Measurements from ENCODE around the gene DUSP16. TPM values are rescaled to one million over a fixed set of nuclear protein-coding genes. Genes with fewer than 3 reads are reported as not detected.

The DUSP16 gene
- total RNA-seq, 1 experiment from 2014 or later, result 10.6 TPM

DNA sequence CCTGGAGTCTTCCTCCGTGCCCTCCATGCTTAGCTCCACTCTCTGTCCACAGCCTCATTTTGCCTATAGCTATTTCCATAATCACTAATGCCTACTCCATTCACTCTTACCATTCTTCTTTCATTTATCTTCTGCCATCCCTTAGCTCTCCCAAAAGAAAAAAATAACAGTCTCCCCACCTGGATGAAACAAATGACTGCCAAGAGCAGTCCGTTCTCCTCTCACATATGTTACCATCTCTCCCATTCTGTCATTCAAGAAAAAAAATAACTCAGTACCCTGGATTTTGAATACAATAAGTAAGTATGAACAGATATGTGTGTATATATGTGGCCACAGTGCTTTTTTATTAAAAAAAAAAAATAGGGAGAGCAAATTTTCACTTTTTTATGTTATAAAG, 13.2 kb downstream of the DUSP16 start:
- Histone ChIP-seq H3K27ac (ENCODE audit: low read depth, low read length, poor library complexity, severe bottlenecking) (no peak overlapping the region), H3K36me3 (ENCODE audit: insufficient read depth, low read length, poor library complexity, severe bottlenecking) (no peaks in the 10 kb centered on the region), H3K27me3 (replicated peaks; ENCODE audit: insufficient read depth, low read depth, low read length, poor library complexity) (no peaks in the 10 kb centered on the region), H3K4me3 (ENCODE audit: low read depth, low read length, poor library complexity, severe bottlenecking) (no peak overlapping the region), H3K9me3 (ENCODE audit: low read depth, low read length, poor library complexity, severe bottlenecking) (no peaks in the 10 kb centered on the region), H3K4me1 (ENCODE audit: insufficient read depth, low read length, poor library complexity, severe bottlenecking) (no peaks in the 10 kb centered on the region)
- BruUV-seq (replicated peaks), result no TSS peak
- POLR2A ChIA-PET (ENCODE audit: low non-redundant PET), result no interaction called here
- no peak for TF ChIP-seq EZH2 (IDR thresholded peaks at IDR 0.05; ENCODE audit: borderline replicate concordance, low read depth, low read length, poor library complexity, severe bottlenecking)
- TF ChIP-seq, protein P1, sequence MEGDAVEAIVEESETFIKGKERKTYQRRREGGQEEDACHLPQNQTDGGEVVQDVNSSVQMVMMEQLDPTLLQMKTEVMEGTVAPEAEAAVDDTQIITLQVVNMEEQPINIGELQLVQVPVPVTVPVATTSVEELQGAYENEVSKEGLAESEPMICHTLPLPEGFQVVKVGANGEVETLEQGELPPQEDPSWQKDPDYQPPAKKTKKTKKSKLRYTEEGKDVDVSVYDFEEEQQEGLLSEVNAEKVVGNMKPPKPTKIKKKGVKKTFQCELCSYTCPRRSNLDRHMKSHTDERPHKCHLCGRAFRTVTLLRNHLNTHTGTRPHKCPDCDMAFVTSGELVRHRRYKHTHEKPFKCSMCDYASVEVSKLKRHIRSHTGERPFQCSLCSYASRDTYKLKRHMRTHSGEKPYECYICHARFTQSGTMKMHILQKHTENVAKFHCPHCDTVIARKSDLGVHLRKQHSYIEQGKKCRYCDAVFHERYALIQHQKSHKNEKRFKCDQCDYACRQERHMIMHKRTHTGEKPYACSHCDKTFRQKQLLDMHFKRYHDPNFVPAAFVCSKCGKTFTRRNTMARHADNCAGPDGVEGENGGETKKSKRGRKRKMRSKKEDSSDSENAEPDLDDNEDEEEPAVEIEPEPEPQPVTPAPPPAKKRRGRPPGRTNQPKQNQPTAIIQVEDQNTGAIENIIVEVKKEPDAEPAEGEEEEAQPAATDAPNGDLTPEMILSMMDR (conservative IDR thresholded peaks at IDR 0.05; ENCODE audit: low read depth, low read length), result no peak
- no peak for DNase-seq (ENCODE audit: low spot score)
- CTCF ChIA-PET, result no interaction called here
- intact Hi-C loops (cut with micrococcal nuclease; ENCODE audit: unreplicated experiment), result no loop called here

DNA sequence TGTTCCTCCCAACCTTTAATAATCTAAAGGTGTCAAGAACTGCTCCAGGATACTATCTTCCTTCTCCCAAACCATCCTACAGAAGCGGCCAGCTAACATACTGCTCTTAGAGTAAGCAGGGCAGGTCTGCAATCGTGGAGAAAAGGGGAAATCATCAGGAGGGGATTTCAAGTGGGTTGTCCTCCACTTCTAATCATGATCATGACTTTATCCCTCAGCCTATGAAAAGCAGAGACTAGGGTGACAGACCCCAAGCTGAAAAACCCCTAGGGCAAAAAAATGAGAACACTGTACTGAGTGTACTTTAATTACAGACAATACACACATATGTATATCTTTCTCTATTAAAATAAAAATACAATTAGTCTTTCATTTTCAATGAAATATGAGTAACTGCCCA, 13.9 kb downstream of the DUSP16 start:
- POLR2A ChIA-PET (ENCODE audit: low non-redundant PET), result no interaction called here
- no TSS peak for BruUV-seq (replicated peaks)
- no peak overlapping the region for H3K4me3 ChIP-seq (ENCODE audit: low read depth, low read length, poor library complexity, severe bottlenecking)
- no peaks in the 10 kb centered on the region for H3K9me3 ChIP-seq (ENCODE audit: low read depth, low read length, poor library complexity, severe bottlenecking)
- H3K27me3 ChIP-seq (replicated peaks; ENCODE audit: insufficient read depth, low read depth, low read length, poor library complexity), result no peaks in the 10 kb centered on the region
- no peaks in the 10 kb centered on the region for H3K4me1 ChIP-seq (ENCODE audit: insufficient read depth, low read length, poor library complexity, severe bottlenecking)
- H3K36me3 ChIP-seq (ENCODE audit: insufficient read depth, low read length, poor library complexity, severe bottlenecking), result no peaks in the 10 kb centered on the region
- no peak overlapping the region for H3K27ac ChIP-seq (ENCODE audit: low read depth, low read length, poor library complexity, severe bottlenecking)
- no peak for DNase-seq (ENCODE audit: low spot score)
- TF ChIP-seq, protein P1 (conservative IDR thresholded peaks at IDR 0.05; ENCODE audit: low read depth, low read length), result no peak
- TF ChIP-seq EZH2 (IDR thresholded peaks at IDR 0.05; ENCODE audit: borderline replicate concordance, low read depth, low read length, poor library complexity, severe bottlenecking), result no peak
- intact Hi-C loops (cut with micrococcal nuclease; ENCODE audit: unreplicated experiment), result no loop called here
- CTCF ChIA-PET, result no interaction called here

DNA sequence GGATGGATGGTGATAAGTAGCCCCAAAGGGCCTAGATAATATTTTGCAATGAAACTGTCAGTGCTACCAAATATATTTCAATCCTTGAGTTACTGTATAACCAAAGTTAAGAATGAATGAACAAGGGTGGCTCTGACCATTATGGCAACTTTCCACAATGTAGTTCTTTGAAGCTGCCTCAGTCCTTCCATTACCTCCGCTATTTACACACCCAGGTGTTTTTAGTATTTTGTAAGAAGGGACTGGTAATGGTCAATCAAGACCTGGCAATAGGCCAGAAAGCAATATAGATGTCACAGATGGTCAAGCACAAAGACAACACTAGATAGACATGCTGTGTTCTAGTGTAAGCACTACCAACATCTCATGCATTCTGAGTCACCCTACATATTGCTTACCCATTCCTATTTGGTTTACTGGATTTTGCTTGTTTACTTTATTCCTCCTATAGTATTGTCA, 16.3 kb downstream of the DUSP16 start:
- Histone ChIP-seq H3K4me1 (ENCODE audit: insufficient read depth, low read length, poor library complexity, severe bottlenecking) (no peaks in the 10 kb centered on the region), H3K36me3 (ENCODE audit: insufficient read depth, low read length, poor library complexity, severe bottlenecking) (no peaks in the 10 kb centered on the region), H3K27me3 (replicated peaks; ENCODE audit: insufficient read depth, low read depth, low read length, poor library complexity) (no peaks in the 10 kb centered on the region), H3K27ac (ENCODE audit: low read depth, low read length, poor library complexity, severe bottlenecking) (no peak overlapping the region), H3K9me3 (ENCODE audit: low read depth, low read length, poor library complexity, severe bottlenecking) (no peaks in the 10 kb centered on the region), H3K4me3 (ENCODE audit: low read depth, low read length, poor library complexity, severe bottlenecking) (no peak overlapping the region)
- BruUV-seq (replicated peaks), result no TSS peak
- CTCF ChIA-PET, result no interaction called here
- no peak for TF ChIP-seq EZH2 (IDR thresholded peaks at IDR 0.05; ENCODE audit: borderline replicate concordance, low read depth, low read length, poor library complexity, severe bottlenecking)
- TF ChIP-seq, protein P1 (conservative IDR thresholded peaks at IDR 0.05; ENCODE audit: low read depth, low read length), result no peak
- DNase-seq (ENCODE audit: low spot score), result no peak
- POLR2A ChIA-PET (ENCODE audit: low non-redundant PET), result no interaction called here
- intact Hi-C loops (cut with micrococcal nuclease; ENCODE audit: unreplicated experiment), result no loop called here
